ENCODE results near the gene PARVB.

Gene PARVB

DNA sequence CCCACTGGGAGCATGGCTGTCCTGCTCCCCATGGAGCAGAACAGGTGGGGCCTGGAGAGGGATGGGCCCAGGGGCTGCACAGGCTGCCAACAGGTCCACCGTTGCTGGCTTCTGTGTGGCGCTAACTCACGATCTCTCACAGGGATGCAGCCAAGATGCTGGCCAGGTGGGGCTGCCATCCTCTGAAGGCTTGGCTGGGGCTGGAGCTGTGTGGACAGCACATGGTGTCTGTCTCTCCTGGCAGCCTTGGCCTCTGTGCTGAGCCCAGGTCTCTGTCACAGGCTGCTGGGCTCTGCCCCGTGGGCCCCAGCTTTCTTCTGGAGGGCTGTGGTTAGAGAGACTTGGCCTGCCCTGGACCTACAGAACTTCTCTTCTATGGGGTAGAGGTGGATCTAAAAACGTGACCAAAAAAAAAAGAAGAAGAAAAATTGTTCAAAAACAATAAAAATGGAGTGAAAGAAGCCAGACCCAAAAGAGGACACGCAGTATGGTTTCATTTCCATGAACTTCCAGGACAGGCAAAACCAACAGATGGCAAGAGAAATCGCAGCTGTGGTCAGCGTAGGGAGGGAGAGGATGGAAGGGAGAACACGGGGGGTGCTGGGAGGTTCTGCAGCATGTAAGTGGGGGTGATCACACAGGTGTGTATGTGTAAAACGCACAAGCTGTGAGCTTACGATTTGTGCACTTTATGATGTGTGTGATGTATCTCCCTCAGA, 168.9 kb downstream of the PARVB start:
- no peak overlapping the region for H3K4me3 ChIP-seq (ENCODE audit: low read depth, low read length)

DNA sequence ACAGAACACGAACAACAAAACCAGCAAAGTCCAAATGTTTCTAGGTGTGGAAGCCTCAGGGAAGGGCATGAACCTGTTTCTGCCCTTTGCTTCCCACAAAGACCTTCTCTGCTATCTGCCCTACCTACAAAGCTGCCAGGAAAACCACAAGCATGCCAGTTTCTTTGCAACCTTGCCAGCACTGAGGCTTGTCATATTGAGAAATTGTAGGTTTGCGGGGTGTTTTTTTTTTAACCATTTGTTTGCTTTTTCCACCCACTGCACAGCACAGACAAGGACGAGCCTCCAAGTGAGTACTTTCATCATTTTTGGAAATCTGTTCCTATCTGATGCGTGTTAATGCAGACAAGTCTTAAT, 169.4 kb downstream of the PARVB start:
- no peak overlapping the region for H3K4me3 ChIP-seq (ENCODE audit: low read depth, low read length)

GRCh38 chr22:44194569-44194968, 170.5 kb downstream of the PARVB start:
- no peak overlapping the region for H3K4me3 ChIP-seq (ENCODE audit: low read depth, low read length)

- H3K4me3 ChIP-seq (ENCODE audit: low read depth, low read length), result no peak overlapping the region
Measured at GRCh38 chr22:44195189-44195871, 171.2 kb downstream of the PARVB start.

DNA sequence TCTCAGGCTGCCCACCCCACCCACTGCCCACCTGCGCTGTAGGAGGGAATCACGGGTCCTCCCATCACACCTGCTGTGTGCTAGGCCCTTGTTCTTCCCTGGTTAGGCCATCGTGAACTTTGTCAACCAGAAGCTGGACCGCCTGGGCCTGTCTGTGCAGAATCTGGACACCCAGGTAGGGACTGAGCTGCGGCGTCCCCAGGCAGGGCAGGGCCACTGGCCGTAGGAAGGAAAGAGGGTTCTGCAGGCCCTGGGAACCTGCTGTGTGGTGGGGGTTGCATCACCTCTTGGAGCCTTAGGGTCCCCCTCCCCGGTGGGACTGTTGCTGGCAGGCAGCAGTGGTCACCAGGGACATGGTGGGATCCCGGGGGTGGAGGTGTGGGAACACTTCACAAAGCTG, 172.1 kb downstream of the PARVB start:
- H3K4me3 ChIP-seq (ENCODE audit: low read depth, low read length), result no peak overlapping the region

- H3K4me3 ChIP-seq (ENCODE audit: low read depth, low read length), result no peak overlapping the region
Measured at GRCh38 chr22:44196731-44197131, 172.6 kb downstream of the PARVB start.

DNA sequence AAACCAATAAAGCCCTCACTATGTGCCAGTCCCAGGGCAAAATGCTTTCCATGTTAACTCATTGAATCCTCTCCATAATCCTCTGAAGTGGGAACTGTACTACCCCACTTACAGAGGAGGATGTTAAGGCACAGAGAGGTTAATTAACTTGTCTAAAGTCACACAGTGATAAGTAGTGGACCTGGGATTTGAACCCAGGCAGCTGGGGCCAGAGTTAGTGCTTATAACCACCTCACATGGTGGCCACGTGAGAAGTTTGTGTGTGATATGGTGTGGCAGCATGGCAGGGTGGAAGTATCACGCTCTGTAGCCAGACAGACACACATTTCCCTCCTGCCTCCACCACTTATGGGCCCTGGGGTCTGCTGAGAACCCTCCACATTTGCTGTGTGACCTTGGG, 173.2 kb downstream of the PARVB start:
- no peak overlapping the region for H3K4me3 ChIP-seq (ENCODE audit: low read depth, low read length)

DNA sequence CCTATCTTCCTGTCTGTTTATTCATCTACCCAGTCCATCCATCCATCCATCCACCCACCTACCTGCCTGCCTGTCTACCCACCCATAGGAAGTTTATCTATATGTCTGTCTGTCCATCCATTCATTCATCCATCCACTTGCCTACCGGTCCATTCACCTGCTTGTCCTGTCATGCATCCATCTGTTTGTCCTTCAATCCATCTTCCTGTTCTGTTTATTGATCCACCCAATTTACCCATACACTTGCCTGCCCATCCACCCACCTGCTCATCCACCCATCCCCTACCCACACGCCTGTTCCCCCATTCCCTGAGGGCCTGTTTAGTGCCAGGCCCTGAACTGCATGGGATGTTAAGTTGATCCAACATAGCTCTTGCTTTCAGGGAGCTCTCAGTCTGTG, 175.1 kb downstream of the PARVB start:
- H3K4me3 ChIP-seq (ENCODE audit: low read depth, low read length), result no peak overlapping the region

- no peak overlapping the region for H3K4me3 ChIP-seq (ENCODE audit: low read depth, low read length)
Measured at GRCh38 chr22:44199866-44200265, 175.8 kb downstream of the PARVB start.

DNA sequence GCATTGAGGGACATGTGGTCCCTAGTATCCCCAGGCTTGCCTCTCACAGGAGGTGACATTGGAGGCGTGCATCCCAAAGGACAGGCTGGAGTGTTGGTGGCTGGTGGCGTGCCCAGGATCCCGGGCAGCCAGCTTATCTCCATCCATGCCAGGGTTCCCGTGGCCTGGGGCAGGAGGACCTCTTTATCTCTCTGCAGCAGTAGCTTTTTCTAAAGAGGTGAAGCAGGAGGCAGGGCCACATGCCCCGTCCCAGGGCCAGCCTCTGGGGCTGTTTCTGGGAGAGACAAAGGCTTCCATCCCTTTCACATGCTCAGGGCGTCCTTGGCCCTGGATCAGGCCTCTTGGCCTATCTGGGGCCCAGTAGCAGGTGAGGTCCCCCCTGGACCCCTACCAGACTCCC, 176.3 kb downstream of the PARVB start:
- H3K4me3 ChIP-seq (ENCODE audit: low read depth, low read length), result no peak overlapping the region

GRCh38 chr22:44200855-44201550, 176.9 kb downstream of the PARVB start:
- H3K4me3 ChIP-seq (ENCODE audit: low read depth, low read length), result no peak overlapping the region

GRCh38 chr22:44201665-44202064, 177.6 kb downstream of the PARVB start:
- H3K4me3 ChIP-seq (ENCODE audit: low read depth, low read length), result no peak overlapping the region

DNA sequence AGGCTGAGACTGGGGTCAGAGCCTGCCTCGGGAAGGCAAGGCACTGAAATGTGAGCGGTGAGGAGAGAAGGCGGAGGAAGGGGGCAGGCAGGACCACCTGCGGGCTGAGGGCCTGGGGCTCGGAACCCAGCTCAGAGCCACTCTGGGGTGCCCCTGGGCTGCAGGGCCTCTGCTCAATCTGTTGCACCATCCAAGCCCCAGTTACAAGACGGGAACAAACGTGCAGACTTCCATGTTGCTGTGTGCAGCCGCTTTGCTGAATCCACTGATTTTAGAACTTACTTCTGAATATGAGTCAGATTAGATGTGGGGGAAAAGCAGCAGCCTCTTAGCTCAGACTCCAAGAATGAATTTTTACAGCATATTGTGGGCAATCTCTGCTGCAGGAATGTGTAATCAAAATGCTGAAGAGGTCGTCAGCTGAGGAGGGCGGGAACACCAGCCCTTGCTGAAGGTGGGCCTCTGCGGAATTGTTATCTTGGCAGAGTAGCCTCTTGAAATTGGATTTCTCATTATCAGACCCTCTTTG, 178.2 kb downstream of the PARVB start:
- H3K4me3 ChIP-seq (ENCODE audit: low read depth, low read length), result no peak overlapping the region

- no peak overlapping the region for H3K4me3 ChIP-seq (ENCODE audit: low read depth, low read length)
Measured at GRCh38 chr22:44203203-44203602, 179.1 kb downstream of the PARVB start.

DNA sequence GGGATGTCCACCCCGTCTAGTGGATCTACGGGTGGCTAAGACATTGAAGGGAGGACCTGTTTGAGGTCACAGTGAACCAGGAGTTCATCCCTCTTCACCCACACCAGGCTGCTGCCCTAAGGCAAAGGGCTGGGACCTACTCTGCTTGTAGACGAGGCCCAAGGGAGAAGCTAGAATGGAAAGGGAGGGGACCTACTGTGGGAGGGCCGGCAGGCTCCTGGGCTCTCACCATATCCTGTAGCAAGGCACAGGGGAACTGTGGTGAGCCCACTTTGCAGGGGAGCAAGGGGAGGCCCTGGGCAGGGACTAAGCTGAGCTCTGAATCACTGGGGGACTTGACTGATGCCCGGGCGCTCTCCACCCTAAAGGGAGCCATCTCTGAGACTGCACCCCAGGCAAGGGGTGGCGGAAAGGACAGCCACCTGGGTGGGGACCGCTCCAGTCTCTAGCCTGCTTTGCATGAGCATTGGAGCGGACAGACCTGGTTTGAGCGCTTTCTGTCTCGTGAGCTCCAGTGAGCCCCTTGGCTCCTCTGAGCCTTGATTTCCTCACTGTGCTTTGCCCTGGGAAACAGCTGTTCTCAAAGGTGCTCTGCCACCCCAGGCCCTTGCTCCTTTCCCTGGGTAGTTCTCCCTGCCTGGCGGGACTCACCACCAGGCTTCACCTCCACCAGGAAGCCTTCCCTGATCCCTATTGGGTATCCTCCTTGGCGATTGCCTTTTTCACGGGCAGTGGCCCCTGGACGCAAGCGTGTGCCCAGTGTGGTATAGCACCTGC, 180.8 kb downstream of the PARVB start:
- no peak overlapping the region for H3K4me3 ChIP-seq (ENCODE audit: low read depth, low read length)

DNA sequence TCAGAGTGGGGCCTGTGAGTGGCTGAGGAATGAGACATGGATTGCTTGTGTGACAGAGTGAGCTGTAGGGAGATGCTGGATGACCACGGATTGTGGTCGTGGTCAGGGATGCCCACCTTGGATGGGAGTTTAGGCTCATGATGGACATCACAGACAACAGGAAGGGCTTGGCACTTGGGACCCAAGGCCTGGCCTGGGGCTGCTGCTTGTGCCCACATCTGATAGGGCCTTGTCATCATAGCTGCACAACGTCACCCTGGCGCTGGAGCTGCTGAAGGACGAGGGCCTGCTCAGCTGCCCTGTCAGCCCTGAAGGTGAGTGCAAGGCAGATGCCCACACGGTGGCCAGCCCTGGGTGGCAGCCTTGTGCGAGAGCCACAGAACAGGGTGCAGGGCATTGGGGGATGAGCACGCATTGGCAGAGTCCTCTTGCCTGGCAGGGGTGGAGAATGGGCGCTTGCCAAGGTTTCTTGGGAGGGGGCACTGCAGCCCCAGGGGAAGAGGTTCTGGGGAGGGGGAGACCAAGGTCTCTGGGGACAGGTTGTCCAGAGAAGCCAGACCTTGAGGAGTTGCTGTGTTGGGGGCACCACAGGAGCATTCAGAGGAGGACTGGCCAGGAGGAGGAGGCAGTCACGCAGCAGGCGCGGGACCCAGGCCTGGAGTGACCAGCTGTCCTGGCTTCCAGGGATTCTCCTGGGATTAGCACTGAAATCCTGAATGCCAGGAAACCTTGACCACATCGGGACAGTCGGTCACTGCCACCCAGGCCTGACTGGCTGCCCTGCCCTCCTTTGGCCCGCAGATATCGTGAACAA, 181.6 kb downstream of the PARVB start:
- H3K4me3 ChIP-seq (ENCODE audit: low read depth, low read length), result no peak overlapping the region

GRCh38 chr22:44206330-44206645, 182.2 kb downstream of the PARVB start:
- no peak overlapping the region for H3K4me3 ChIP-seq (ENCODE audit: low read depth, low read length)

GRCh38 chr22:44206696-44207095, 182.6 kb downstream of the PARVB start:
- no peak overlapping the region for H3K4me3 ChIP-seq (ENCODE audit: low read depth, low read length)

DNA sequence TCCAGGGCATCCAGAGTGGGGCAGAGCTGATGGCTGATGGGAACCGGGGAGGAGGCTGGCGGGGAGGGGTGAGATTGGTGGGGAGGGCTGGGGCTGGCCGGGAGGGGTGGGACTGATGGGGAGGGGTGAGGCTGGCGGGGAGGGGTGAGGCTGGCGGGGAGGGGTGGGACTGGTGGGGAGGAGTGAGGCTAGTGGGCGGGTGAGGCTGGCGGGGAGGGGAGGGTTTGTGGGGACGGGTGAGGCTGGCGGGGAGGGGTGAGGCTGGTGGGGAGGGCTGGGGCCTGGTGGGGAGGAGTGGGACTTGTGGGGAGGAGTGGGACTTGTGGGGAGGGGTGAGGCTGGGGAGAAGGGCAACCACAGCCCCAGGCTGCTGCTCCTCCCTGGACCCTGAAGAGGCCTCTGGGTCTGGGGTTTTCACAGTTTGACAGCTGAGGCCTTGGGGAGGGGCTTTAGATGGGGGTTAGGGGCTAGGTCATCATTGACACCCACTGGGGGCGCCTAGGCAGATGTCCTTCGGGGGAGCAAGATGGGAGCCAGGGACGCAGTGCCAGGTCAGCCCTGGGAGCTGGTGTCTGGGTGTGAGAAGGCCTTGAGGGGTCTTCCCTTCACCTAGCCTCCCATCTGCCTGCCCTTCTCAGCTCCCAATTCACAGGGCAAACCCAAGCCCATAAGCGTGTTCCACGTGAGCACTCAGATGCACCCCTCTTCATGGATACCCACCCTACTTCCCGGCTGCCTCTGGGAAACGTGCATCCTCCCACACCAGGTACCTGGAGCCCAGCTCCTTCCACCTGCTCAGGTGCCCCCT, 183.3 kb downstream of the PARVB start:
- H3K4me3 ChIP-seq (ENCODE audit: low read depth, low read length), result no peak overlapping the region

DNA sequence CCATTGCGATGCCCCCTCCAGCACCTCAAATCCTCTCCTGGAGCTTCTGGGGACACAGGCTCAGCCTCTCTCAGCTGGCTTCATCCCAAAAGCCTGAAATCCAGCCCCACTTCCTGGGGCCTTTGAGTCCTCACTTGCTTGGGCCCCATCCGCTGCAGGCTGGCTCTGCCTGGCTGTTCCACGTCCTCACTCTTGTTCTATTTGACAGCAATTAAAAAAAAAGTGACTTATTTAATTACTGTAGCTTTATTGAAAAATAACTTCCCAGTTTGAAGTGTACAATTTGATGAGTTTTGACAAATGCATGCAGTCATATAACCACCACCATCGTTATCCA, 183.8 kb downstream of the PARVB start:
- H3K4me3 ChIP-seq (ENCODE audit: low read depth, low read length), result no peak overlapping the region

Measured in iPS-11a (cell line).